Type B pancreatic cell (in vitro differentiated cells): ENCODE data around the gene ADCY9. TPM values are rescaled to one million over a fixed set of nuclear protein-coding genes. Genes with fewer than 3 reads are reported as not detected.

Source experiments
- DNase-seq: peaks from one replicate; pipeline ENCODE4 v3.0.0; 2021; ENCODE audit warnings: mixed read lengths; ENCODE audit not compliant: unreplicated experiment; ENCODE audit errors: extremely low spot score
- H3K27ac Mint-ChIP-seq: 2 replicates; pipeline ENCODE4 v1.8.0; 2021; ENCODE audit warnings: mild to moderate bottlenecking, mixed read lengths
- H3K27me3 Mint-ChIP-seq: 2 replicates; pipeline ENCODE4 v1.8.0; 2021; ENCODE audit warnings: mixed read lengths
- H3K36me3 Mint-ChIP-seq: 2 replicates; pipeline ENCODE4 v1.8.0; 2021; ENCODE audit warnings: mixed read lengths
- H3K4me1 Mint-ChIP-seq: one replicate; pipeline ENCODE4 v1.8.0; 2021; ENCODE audit warnings: mixed read lengths; ENCODE audit not compliant: unreplicated experiment
- H3K4me3 Mint-ChIP-seq: 2 replicates; pipeline ENCODE4 v1.8.0; 2021; ENCODE audit warnings: mild to moderate bottlenecking, mixed read lengths
- H3K9me3 Mint-ChIP-seq: 2 replicates; pipeline ENCODE4 v1.8.0; 2021; ENCODE audit warnings: mixed read lengths
- total RNA-seq: library from RNA; stranded (reverse); gene quantifications from 2 replicates; pipeline ENCODE4 v1.2.1, GENCODE V29; 2021; ENCODE audit warnings: low replicate concordance
- TF ChIP-seq, protein P1 (sequence below): fragments of 200-600 bp; sonication (generic); conservative IDR thresholded peaks from 2 replicates; pipeline ENCODE4 v1.5.0; 2021; ENCODE audit warnings: antibody characterized with exemption, mild to moderate bottlenecking

Gene ADCY9
- total RNA-seq, 1 donor from 2014 or later, result 13.9 TPM

GRCh38 chr16:4105848-4106247, 10.4 kb downstream of the ADCY9 start:
- Mint-ChIP-seq H3K9me3 (no peaks in the 10 kb centered on the region), H3K36me3 (peaks cover 21% of the 10 kb centered on the region), H3K27me3 (no peaks in the 10 kb centered on the region), H3K4me1 (peaks cover 13% of the 10 kb centered on the region), H3K27ac (no peak overlapping the region), H3K4me3 (no peak overlapping the region)
- TF ChIP-seq, protein P1, sequence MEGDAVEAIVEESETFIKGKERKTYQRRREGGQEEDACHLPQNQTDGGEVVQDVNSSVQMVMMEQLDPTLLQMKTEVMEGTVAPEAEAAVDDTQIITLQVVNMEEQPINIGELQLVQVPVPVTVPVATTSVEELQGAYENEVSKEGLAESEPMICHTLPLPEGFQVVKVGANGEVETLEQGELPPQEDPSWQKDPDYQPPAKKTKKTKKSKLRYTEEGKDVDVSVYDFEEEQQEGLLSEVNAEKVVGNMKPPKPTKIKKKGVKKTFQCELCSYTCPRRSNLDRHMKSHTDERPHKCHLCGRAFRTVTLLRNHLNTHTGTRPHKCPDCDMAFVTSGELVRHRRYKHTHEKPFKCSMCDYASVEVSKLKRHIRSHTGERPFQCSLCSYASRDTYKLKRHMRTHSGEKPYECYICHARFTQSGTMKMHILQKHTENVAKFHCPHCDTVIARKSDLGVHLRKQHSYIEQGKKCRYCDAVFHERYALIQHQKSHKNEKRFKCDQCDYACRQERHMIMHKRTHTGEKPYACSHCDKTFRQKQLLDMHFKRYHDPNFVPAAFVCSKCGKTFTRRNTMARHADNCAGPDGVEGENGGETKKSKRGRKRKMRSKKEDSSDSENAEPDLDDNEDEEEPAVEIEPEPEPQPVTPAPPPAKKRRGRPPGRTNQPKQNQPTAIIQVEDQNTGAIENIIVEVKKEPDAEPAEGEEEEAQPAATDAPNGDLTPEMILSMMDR, result no peak
- no peak for DNase-seq

- TF ChIP-seq, protein P1, result no peak
- DNase-seq, result no peak
- no peaks in the 10 kb centered on the region for H3K9me3 Mint-ChIP-seq
- H3K36me3 Mint-ChIP-seq, result peaks cover 12% of the 10 kb centered on the region
- no peak overlapping the region for H3K27ac Mint-ChIP-seq
- H3K4me3 Mint-ChIP-seq, result no peak overlapping the region
- H3K27me3 Mint-ChIP-seq, result no peaks in the 10 kb centered on the region
- no peaks in the 10 kb centered on the region for H3K4me1 Mint-ChIP-seq
Measured at GRCh38 chr16:4103745-4104144, 12.5 kb downstream of the ADCY9 start.

DNA sequence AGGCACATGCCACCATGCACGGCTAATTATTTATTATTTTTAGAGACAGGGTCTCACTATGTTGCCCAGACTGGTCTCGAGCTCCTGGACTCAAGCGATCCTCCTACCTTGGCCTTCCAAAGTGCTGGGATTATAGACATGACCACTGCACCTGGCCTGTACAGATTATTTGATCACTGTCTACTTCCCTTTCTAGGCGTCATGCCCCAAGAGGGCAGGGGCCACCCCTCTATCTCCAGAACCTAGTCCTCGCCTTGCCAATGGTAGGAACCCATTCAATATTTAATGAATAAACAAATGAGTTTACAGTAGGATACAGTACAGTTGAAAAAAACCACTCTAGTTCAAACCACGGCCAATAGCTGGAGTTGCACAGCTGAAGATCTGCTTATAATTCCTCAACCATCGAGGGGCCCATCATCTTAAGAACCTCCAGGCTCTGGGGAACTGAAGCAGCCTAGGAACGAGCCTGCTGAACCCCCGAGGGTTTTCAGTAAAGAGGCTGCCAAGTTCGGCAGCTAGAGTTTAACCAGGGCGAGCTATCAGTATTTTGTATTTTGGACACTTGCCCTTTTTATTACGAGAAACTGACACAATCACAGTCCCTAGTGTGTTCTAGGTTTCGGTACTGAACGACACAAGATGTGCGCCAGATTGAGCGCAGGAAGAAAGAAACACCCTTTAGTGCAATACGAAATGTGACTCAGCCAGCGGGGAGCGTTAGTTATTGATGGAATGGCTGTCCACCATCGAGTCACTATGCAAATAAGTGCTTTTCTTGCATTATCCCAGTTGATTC, 14.6 kb downstream of the ADCY9 start:
- TF ChIP-seq, protein P1, result no peak
- Mint-ChIP-seq H3K4me3 (no peak overlapping the region), H3K27me3 (no peaks in the 10 kb centered on the region), H3K9me3 (no peaks in the 10 kb centered on the region), H3K4me1 (peaks cover 4% of the 10 kb centered on the region), H3K27ac (no peak overlapping the region), H3K36me3 (peaks cover 8% of the 10 kb centered on the region)
- DNase-seq, result no peak

GRCh38 chr16:4098501-4098900, 17.7 kb downstream of the ADCY9 start:
- Mint-ChIP-seq H3K27ac (no peak overlapping the region), H3K4me1 (peaks cover 21% of the 10 kb centered on the region), H3K27me3 (no peaks in the 10 kb centered on the region), H3K36me3 (no peaks in the 10 kb centered on the region), H3K9me3 (no peaks in the 10 kb centered on the region), H3K4me3 (no peak overlapping the region)
- no peak for DNase-seq
- TF ChIP-seq, protein P1, result no peak

- no peak overlapping the region for H3K27ac Mint-ChIP-seq
- TF ChIP-seq, protein P1, result no peak
- peaks cover 21% of the 10 kb centered on the region for H3K4me1 Mint-ChIP-seq
- no peak for DNase-seq
- no peaks in the 10 kb centered on the region for H3K27me3 Mint-ChIP-seq
- H3K36me3 Mint-ChIP-seq, result no peaks in the 10 kb centered on the region
- H3K9me3 Mint-ChIP-seq, result no peaks in the 10 kb centered on the region
- H3K4me3 Mint-ChIP-seq, result no peak overlapping the region
Measured at GRCh38 chr16:4097826-4098240, 18.4 kb downstream of the ADCY9 start.
